GM12872 (cell line): ENCODE results near the gene CA5B.

Experiments
- TF ChIP-seq, protein P1 (sequence below): IDR thresholded peaks from 3 replicates; pipeline ENCODE4 v1.5.1; 2011; ENCODE audit warnings: low read depth, mild to moderate bottlenecking, low read length, moderate library complexity; ENCODE audit not compliant: insufficient read depth

Gene CA5B, protein sequence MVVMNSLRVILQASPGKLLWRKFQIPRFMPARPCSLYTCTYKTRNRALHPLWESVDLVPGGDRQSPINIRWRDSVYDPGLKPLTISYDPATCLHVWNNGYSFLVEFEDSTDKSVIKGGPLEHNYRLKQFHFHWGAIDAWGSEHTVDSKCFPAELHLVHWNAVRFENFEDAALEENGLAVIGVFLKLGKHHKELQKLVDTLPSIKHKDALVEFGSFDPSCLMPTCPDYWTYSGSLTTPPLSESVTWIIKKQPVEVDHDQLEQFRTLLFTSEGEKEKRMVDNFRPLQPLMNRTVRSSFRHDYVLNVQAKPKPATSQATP

DNA sequence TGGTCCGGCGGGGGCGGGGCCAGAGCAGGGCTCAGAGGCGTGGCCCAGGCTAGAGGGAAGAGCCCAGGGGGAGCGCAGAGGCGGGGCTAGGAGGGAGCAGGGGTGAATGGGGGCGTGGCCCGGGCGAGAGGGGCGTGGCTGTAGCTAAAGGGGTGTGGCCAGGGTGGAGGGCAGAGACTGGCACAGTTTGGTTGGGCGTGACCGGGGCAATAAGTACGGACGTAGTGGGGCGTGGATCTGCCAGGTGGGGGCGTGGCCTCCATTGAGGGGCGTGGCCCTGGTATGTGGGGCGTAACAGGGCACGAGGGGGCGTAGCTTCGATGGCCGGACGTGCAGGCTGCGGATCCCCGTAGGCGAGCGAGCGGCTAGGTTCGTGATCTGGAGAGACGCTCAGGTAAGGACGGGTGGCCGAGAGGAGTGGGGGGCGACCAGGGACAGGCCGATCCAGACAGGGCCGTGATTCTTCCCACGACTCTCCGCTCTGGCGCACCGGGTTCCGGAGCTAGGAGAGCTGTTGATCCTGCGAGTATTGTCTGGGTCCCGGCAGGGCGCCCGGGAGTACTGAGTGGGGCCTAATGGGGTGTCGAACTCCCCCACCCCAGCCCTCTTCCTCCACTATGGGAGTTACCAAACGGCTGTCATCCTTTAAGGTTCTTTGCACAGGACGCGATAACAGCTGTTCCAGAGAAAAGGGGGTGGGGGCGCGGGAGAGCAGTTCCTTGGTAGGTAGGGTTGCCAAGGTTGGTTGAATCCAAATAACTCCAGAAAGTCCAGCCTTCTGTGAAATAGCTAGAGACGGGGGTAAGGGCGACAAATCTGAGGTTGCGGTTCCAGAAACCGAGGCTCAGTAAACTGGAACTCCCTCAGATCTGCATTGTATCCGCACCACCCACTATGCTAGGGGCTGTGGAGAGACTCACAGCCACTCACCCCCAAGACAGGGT lies at the start of gene CA5B:
Gene CA5B (plus strand): TSS at position 312 of the 944 bp plus-strand sequence. CDS start 11,754 bp downstream, outside the sequence.
- TF ChIP-seq, protein P1, sequence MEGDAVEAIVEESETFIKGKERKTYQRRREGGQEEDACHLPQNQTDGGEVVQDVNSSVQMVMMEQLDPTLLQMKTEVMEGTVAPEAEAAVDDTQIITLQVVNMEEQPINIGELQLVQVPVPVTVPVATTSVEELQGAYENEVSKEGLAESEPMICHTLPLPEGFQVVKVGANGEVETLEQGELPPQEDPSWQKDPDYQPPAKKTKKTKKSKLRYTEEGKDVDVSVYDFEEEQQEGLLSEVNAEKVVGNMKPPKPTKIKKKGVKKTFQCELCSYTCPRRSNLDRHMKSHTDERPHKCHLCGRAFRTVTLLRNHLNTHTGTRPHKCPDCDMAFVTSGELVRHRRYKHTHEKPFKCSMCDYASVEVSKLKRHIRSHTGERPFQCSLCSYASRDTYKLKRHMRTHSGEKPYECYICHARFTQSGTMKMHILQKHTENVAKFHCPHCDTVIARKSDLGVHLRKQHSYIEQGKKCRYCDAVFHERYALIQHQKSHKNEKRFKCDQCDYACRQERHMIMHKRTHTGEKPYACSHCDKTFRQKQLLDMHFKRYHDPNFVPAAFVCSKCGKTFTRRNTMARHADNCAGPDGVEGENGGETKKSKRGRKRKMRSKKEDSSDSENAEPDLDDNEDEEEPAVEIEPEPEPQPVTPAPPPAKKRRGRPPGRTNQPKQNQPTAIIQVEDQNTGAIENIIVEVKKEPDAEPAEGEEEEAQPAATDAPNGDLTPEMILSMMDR, result no peak

DNA sequence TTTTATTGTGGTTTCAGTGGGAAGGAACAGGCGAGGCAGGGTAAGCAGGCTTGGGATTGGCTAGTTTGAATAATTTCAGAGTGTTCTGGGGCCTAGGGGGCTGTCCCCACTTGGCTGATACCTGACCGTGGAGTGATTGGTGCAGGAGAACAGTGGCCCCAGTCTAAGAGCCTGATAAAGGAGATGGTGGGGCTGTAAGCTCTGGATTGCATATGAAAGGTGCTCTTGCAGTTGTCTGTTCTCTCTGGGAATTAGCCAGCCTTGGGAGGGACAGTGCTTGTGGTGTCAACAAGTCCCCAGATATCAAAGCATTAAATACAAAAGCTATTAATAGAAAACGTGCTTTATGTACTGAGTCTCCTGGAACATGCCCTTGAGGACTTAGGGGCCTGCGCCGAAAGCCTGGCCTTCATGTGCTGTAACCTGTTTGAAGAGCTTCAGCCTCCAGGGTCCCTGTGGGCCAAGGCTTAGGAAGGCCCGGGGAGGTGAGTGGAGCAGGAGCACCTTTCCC lies 43.1 kb upstream of the CA5B start:
- TF ChIP-seq, protein P1, result no peak

DNA sequence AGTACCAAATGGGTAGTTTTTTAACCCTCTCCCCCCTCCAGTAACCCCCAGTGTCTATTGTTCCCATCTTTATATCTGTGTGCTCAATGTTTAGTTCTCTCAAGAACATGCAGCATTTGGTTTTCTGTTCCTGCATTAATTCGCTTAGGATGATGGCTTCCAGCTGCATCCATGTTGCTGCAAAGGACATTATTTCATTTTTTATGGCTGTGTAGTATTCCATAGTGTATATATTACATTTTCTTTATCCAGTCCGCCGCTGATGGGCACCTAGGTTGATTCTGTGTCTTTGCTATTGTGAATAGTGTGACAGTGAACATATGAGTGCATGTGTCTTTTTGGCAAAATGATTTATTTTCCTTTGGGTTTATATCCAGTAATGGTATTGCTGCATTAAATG lies 41.6 kb upstream of the CA5B start:
- TF ChIP-seq, protein P1, result no peak

DNA sequence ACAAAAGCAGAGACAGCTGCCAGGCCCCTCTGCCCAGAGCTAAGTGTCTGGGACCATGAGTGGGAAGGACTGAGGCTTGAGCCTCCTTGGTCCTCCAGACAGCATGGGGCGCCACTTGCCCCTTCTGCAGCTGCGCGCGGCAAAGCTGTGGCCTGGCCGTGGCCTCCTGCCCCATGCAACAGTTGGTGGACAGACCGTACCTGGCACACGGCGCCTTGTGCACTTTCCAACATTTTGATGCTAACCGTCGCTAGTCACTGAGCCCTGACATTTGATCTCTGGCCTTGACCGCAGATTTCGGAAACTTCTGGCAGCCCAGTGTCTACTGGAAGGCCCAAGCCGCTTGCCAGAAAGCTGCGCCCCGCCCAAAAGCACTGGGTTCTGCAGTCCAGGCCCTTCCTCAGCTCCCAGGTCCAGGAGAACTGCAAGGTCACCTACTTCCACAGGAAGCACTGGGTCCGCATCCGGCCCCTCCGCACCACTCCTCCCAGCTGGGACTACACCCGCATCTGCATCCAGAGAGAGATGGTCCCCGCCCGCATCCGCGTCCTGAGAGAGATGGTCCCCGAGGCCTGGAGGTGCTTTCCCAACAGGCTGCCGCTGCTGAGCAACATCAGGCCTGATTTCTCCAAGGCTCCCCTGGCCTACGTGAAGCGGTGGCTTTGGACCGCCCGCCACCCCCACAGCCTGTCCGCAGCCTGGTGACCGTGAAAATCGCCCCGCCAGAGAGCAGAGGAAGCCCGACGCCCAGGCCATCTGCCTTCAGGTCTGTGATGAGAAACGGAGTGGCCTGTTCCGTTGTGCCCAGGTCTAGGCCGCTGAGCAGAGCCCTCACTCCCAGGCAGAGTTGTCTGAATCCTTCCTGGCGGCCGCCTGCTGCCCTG lies 35.3 kb upstream of the CA5B start:
- TF ChIP-seq, protein P1, result no peak

DNA sequence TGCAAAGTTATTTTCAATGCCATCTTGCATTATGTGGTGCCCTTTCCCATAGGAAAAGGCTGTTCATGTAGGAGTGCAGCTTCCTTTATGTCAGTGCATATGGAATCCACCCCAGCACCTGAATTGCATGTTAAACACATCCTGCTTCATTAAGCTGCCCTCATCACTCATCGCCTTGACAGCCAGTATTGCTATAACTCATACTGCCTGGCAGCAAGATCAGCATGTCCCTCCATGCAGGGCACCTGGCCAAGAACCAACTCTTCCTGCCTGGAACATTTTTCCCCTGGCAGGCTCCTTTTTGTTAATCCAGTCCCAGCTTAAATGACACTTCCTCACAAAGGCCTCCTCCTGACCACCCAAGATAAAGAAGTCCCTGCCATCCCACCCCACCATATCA lies 23.5 kb upstream of the CA5B start:
- TF ChIP-seq, protein P1, result no peak

DNA sequence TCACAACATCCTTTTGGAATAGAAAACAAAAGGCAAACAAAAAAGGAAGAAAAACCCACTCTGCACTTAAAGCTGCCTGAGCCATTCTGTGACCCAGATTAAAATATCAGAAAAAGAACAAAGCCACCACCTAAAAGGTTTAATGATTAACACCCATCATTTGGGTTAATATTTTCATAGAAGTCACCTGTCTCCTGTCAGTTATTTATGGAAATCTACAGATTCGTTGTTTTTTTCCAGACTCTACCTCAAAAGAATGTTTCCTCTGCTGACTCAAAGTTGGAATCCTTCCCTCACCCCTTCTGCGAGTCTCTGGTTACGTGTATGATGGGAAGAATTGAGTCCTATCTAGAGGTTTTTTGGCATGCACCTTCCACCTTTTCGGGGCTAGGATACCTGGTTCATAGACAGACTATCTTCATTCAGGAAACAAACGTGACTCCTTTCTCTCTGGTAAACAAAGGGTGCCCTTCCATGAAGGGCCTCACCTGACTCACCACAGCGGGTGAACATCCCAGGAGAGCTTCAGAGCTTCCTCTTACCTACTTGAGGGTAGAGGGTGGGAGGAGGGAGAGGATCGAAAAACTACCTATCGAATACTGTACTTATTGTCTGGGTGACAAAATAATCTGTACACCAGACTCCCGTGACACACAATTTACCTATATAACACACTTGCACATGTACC lies 19.6 kb upstream of the CA5B start:
- TF ChIP-seq, protein P1, result no peak
